ENCODE data around the gene TUBGCP6.

Gene TUBGCP6

DNA sequence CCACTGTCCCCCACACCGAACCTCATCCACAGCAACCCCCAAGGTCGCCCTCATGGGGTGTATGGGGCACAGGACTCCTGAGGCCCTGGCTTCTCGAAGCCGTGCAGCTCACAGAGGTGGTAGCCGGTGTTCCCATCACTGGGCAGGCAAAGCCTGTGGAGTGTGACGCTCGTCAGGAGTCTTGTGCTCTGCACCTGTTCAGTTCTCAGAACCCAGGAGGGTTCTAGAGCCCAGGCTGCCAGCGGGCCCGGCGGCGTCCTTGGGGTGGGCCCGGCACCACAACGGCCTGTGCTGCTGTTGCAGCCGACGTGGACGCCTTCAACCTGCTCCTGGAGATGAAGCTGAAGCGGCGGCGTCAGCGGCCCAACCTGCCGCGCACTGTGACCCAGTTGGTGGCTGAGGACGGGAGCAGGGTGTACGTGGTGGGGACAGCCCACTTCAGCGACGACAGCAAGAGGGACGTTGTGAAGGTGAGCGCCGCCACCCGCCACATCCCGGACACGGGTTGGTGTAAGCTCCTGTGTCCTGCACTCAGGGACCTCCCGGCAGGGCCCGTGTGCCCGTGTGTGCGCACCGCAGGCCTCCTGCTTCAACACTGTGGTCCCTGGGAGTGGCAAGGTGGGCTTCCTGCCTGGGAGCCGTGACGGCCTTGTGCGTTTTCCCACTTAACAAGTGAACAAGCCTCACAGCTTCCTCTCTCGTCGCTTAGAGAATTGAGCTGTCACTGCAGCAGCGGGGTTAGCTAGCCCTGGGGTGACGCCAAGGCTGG, 50.6 kb downstream of the TUBGCP6 start:
- no peak for DNase-seq (ENCODE audit: low spot score)

DNA sequence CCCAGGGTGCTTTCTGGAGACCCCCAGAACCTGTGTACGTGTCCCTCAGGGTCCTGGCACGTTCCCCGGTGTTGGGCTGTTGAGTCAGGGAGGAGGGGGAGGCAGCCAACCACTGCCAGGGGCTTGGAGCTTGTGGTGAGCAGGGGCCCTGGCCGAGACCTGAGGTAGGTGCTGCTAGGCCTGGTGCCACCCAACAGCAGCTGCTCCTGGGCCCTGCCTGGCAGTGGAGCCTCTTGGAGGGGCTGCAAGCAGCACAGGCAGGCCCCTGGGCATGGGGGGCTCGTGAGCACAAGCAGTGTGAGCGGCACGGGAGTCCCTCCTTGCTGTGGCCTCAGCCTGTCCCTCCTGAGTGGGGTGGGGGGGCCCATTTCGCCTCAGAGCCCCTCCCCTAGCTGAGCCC, 51.2 kb downstream of the TUBGCP6 start:
- DNase-seq (ENCODE audit: low spot score), result no peak

DNA sequence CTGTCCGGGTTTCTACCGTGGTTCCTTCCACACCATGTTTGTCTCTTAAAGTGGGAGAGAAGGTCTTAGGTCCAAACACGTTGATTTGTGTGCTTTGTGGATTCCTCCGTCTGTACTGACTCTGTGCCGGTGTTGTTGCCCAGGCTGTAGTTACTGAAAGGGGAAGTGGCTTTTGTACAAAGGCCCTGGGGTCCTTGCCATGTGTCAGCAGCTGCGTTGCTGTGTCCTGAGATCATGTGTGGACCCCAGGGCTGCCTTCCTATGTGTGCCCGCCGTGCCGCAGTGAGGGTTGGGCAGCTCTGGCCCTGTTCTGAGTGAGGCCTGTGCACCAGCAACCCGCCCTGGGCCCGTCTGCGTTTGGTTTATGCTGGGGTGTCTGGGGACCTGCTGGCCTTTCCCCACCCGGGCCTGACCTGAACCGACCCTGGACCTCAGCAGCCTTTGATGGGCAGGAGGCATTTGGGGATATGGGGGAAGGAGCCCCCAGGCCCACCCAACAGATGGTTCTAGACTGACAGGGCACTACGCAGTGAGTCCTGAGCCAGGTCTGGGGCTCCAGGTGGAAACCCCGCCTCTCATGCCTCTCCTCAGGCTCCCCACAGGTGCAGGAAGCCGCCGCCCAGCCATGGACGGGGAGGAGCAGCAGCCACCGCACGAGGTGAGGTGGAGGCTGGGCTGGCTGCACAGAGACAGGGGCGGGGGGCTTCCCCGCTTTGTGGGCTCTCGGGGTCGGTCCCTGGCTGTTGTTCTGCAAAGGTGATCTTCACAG, 52.2 kb downstream of the TUBGCP6 start:
- DNase-seq (ENCODE audit: low spot score), result peak; percentile 90

DNA sequence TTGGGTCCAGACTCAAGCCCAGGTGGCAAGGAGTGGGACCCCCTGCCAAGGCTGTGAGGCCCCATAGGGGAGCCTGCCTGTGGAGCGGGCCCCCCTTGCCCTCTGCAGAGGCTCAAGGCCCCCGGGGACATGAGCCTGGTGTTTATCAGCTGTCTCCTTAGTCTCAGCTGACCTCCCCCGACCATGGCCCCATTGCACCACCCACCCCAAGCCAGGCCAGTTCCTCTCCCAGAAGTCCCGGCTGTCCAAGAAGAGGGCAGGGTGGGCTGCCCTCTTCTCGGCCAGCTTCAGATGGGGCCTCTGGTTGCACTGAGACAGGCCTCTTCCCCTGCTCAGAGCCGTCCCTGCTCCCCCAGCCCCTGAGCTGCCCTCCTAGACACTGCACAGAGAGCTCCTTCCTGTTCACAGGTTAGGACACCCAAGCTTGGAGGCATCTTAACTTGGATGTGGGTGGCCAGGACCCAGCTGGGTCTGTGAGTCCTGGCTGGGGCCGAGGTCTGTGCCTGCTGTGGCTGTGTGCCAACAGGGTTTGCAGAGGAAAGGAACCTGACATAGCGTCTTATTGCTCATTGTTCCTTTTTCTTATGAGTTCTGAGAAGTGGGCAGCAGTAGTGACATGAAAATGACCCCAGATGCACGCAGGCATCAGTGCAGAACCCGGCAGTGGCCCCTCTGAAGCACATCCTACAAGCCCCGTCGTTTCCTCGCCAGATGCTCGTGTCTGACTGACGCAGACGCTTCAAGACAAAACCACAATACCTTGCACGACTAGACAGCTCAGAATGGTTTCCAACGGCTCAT, 53.7 kb downstream of the TUBGCP6 start:
- peak; percentile 97 for DNase-seq (ENCODE audit: low spot score)

DNA sequence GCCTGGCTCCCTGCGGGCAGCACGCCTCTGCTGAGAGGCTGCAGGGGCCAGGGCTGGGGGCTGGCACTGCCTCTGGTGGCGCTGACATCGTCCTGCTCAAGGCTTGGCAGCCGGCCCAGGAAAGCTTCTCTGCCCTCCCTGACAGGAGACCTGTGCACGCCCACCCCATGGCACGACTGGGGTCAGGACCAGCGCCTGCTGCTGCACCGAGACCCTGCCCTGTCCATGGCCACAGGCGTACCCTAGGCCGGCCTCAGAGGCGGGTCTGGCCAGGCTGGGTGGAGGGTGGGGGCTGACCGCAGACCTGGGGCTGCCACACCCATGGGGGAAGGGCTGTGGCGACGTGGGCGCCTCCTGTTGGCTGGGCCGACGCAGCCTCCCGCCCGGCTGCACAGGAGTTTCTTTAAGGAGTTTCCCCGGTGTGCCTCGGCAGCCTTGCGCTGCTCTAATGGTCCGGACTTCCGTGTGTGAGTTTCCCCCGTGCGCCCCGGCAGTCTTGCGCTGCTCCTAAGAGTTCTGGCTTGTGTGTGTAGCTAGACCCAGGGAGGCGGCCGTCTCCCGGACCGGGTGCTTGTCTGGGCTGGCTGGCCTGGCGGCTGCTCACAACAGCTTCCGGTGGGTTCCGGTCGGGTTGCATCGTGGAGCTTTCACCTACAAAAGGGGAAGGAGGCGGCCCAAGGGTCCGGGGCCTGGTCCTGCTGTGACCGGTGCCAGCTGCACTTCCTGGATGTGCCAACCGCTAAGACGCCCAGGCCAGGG, 54.5 kb downstream of the TUBGCP6 start:
- peak; percentile 95 for DNase-seq (ENCODE audit: low spot score)

DNA sequence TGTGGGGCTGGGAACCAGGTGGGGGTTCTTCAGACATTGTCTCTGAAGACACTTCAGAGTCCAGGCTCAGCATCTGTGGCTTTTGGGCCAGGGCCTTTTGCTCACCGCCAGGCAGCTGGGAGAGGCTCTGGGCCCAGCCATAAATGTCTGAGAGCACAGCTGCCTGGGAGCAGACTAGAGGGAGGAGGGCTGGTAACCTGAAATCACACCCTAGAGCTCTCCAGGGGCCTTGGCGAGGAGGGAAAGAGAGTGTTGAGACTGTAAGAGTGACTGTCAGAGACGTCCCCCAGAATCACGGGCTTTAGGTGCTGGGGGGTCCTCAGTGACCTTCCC, 55.0 kb downstream of the TUBGCP6 start:
- DNase-seq (ENCODE audit: low spot score), result peak; percentile 79

DNA sequence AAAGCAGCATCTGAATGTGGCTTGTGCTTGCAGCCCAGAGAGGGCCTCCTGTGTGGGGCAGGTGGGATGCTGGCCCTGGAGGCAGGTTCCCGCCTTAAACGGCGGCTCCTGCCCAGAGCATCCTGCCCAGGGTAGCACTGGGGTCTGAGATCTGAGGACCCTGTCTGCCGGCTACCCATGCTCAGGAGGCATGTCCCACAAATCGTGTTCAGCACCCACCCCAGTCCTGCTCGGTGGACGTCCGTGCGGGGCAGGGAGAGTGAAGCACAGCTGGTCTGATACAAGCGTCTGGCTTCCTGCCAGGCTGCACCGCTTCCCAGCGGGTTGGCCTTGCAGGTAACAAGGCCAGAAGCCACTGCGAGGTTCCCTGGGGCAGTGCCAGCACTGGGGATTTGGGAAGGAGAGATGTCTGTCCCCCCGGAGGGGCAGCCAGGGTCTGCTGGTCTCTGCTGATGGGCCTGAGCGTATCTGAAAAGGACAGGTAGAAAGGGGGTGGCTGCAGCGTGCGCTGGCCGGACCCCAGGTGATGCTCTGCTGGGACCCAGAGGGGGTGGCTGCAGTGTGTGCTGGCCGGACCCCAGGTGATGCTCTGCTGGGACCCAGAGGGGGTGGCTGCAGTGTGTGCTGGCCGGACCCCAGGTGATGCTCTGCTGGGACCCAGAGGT, 55.5 kb downstream of the TUBGCP6 start:
- peak; percentile 55 for DNase-seq (ENCODE audit: low spot score)

DNA sequence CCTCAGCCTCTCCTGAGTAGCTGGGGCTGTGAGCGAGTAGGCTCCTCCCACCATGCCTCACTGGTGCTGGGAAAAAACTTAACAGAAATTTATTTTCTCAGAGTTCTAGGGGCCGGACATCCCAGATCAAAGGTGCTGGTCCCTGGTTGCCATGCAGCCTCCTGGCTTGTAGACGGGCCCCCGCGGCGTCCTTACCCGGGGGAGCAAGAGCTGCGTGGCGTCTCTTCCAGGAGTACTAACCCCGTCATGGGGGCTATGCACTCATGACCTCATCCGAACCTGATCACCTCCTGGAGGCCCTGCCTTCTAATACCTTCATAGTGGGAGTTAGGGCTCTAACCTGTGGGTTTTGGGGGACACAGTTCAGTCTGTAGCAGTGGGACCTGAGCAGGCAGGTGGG, 56.5 kb downstream of the TUBGCP6 start:
- no peak for DNase-seq (ENCODE audit: low spot score)

DNA sequence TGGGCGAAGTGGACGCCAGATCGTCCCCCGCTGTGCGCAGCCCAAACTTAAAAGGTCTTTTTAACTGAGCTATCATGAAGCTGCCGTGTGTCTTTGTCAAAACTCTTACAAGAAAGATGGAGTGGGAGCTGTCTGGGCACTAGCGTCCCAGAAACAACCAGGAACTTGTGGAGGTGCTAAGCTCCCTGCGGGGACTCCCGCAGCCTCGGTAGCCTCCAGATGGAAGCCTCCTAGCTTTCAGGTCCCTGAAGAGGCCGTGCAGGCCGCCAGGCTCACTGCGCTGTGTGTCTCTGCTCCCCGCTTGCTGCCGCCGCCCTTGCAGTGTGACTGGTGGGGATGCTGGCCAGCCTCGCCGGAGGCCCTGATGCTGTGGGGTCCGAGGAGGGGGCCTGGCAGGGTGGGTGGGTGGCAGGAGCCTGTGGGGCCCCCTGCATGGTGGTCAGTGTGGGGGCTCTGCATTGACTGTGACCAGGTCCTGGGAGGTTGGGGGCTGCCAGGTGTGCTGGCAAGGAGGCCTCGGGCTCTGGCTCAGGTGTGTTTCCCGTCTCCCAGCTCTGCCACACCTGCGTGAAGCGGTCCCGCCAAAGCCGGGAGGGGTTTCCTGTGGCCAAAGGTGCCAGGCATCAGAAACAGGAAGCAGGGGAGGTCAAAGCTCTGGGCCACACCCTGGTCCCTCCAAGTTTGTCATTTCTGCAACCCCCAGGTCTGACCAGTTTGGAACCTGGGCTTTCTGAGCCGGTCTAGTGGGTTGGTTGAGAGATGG, 57.9 kb downstream of the TUBGCP6 start:
- peak; percentile 47 for DNase-seq (ENCODE audit: low spot score)

DNA sequence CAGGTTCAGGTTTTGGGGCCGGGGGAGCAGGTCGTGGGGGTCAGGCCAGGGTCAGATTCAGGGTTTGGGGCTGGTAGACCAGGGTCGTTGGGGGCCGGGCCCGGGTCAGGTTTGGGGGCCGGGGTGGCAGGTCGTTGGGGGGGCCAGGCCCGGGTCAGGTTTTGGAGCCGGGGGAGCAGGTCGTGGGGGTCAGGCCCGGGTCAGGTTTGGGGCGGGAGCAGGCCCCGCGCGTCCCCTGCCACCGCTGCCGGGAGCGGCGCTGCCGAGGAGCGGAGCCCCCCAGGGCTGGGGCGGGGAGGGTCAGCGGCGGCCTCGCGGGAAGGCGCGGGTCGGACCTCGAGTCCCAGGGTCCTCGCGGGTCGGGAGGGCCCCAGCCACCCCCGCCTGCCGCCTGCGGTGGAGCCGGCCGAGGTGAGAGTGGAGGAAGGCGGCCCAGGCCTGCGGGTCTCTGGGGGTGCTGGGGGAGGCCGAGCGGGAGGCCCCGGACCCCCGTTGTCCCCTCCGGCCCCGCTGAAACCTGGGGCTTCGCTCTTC, 58.6 kb downstream of the TUBGCP6 start:
- no peak for DNase-seq (ENCODE audit: low spot score)

DNA sequence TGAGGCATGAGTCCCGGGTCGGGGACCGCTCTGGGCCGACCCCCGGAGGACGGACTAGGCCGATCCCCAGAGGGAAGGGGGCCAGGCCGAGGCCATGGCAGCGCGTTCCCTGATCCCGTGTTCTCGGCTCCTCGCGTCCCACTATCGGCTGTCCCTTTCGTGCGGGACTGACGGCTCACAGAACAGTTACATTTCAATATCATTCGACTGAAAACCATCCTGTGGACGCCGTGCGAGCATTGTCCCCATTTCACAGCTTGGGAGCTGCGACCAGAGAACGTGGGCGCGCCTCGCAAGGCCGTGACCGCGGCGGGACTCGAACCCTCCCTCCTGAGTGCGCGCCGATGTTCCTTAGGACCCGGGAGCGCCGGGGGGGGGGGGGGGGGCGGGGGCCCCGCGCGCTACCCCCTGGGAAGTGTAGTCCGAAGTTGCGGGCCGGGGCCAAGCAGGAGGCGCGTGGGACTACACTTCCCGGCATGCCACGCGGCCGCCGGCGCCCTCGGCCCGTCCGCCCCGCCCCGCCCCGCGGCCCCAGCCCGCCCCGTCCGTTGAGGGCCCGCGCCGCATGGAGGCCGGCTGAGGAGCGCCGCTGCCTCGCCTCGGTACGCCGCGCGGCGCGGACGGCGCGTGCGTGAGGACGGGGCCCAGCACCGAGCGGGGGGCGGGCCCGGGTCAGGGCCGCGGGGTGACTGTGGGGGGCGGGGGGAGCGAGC, 59.3 kb downstream of the TUBGCP6 start, which contains the start of gene TRABD:
Gene TRABD, plus strand, starts transcription at position 539 of the 713 bp plus-strand sequence. CDS start 7,148 bp downstream, outside the sequence.
- peak; percentile 88 for DNase-seq (ENCODE audit: low spot score)

DNA sequence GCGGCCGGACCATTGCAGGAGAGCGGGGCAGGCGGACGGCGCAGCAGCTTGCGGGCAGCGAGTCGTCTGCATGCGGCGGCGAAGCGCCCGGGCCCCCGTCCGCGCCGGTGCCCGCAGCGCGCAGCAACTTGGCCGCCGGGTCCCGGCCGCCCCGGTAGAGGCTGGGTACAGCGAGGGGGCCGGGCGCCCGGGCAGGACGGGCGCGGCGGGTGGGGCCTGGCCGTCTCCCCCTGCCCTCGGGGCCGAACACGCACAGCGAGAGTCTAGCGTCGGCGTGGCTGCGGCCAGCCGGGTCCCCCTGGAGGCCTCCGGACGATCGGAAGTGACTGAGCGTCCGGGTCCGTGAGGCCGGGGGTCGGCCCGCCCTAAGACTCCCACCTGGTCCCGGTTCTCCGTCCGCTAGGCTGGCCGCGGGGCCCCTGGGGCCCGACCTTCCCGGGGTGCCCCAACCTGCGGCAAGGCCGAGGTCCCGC, 59.9 kb downstream of the TUBGCP6 start:
- DNase-seq (ENCODE audit: low spot score), result no peak

DNA sequence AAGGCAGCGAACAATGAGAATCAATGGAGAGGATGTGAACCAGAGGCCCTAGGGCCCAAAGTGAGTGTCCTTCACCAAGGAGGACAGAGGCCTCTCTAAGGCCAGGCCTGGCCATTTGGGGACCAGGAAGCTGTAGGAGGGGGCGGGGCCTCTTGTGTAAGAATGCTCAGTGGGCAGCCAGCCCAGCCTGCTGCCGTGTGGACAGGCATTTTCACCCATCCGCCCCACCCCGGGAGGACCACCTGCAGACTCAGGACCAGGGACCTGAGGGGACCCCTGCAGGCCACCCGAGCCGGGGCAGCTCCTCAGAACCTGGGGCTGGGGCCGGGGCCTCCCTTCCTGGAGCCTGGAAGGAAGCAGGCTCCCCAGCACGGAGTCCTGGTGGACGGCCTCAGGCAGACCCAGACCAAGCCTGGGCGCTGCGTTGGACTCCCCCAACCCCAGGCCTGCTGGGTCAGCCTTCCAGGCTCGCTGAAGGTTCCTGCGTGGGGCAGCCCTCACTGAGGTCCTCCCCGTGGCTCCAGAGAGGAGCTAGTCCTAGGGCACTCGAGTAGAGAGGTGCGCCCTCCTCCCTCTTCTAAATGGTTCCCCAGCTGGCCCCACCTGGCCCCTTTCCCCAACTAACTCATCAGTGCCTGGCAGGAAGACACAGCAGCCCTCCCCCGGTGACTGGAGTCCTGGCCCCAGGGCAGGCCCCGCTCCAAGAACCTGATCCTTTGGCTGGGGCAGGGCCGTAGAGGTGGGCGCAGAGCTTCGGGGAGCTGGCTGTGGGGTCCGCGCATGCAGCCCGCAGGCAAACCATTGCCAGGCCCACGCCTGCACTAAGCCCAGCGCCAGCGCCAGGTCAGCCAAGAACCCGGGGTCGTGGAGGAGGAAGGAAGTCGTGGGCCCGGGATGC, 60.6 kb downstream of the TUBGCP6 start:
- no peak for DNase-seq (ENCODE audit: low spot score)

DNA sequence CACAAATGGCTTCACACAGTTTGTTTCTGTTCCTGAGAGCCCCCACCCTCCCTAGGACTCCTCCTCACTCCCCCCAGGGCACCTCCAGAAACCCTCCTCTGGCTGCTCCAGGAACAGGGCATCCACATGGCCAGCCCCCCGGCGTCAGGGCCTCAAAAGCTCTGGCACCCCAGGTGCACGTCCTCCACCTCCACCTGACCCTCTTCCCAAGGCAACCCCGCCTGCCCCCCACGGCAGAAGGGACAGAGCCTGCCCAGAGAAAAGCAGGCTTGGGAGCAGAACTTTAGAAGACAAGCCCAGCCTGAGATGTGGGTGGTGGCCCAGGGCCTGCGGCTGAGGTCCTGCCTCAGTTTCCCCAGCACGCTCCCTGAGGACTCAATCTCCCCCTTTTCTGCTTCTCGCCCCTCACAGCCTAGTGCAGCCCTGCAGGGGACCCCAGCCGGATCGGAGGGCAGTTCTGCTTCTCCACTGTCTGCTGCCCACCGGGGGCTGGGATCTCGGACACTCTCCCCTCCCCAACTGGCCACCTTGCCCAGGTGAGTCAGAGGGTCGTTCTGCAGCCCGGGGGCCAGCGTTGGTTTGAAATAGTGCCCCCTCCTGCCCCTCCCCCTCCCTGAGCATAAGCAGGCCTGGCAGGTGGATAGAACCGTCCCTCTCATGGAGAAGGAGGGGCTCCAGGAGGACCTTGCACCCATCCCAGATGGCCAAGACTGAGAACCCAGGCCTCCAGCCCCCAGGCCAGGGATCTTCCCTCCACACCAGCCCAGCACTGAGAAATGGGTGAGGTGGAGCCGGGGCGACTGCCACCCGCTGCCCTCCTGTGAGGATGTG, 61.5 kb downstream of the TUBGCP6 start:
- DNase-seq (ENCODE audit: low spot score), result no peak

DNA sequence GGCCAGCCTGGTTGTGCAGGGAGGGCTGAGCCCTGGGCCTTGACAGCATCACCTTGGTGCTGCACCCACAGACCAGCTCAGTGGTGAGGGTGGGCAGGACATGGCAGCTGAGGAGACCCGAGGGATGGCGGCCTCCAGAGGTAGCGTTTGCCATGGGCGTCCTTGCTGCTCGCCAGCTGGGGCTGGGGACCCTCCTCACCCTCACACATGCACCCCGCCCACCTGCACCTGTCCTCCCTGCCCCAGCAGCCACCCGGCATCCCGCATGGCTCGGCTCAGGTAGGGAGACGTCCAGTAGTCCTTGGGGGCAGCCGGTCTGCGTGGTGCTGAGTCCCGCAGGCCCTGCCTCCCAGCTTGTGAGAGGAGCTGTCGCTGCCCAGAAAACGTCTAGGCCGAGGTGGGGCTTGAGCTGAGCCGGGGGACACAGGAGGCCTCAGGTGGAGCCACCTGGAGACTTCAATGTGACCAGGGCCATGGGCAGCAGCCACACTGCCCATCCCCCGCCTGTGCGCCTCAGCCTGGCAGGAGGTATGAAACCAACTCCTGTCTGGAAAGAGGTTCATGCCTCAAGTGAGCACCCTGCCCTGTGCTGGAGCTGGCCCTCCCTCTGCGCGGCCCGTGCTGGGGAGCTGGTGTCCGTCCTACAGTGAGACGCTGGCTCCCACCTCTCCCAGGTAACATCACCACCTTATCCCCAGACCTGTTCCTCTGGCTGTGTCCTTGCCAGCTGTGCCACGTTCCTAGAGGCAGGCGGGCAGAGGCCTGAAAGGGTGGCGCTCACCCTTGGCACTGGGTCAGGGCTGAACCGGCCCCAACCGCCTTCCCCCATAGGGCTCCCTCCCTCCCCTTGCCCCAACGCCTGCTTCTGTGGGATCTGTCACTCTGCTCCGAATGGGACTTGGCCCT, 62.4 kb downstream of the TUBGCP6 start:
- DNase-seq (ENCODE audit: low spot score), result no peak

DNA sequence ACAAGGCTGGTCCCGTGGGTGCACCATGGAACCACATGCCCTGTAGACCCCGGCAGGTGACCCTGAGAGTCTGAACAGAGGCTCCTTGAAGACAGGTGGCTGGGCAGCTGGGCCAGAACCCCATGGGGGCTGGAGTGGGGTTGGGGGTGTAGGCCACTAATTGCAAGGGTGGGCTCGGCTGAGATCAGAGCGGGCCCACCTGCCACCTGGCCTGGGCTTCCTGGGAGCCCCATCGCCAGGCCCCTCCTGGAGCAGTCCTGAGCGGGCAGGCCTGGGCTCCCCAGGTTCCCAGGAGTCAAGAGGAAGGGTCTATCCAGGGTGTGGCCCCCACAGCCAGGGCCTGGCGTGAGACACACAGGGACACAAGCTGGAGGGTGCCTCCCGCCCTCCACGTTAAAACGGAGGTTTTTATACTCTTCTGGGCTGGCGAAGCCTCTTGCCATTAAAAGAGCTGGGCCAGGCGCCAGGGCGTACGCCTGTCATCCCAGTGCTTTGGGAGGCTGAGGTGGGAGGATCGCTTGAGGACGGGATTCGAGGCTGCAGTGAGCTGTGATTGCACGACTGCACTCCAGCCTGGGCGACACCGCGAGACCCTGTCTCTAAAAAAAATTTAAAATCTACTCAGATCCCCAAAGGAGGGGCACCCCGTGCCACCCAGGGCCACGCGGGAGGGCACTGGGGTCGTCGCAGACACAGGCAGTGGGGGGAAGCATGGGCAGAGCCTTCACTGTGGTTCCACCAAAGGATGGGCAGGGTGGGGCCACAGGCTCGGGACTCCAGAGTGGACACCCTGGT, 63.9 kb downstream of the TUBGCP6 start:
- DNase-seq (ENCODE audit: low spot score), result no peak

All from NAMALWA (cell line).